ENCODE results near the gene ADAM8.
"Not testable (repeated sequence)": the region's sequence is repeated elsewhere in the genome, so short reads cannot be mapped to it uniquely, and the experiment has no call there.

Gene ADAM8

DNA sequence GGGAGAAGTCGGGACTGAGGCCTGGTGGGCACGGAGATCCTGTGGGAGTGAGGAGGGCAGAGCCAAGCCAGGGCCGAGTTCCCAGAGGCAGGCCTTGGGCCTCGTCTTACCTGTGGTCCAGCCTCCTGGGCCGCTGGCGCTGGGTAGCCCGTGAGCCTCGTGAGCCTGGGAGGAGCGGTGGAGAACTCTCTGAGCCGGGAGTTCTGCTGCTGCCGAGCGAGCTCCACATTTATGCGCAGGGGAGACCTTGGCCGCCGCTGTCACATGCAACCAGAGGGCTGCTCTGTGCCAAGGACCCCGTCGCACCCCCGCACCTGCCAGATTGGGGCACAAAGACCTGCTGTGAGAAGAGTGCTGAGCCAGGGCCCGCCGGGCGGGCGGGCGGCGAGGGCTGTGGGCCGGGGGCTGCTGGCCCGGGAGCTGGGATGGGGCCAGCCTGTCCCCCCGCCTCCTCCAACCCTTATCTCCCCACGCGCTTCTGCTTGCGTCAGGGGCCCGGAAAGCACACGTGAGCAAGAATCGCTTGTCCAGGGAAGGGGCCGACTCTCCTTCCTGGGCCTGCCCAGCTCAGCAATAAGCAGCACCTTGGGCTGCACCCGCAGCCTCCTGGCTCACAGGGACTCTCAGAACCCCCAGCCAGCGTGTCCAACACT lies 28.9 kb downstream of the ADAM8 start:
- no peak for DNase-seq

- no peak for DNase-seq
These were observed 30.4 kb downstream of the ADAM8 start for GRCh38 chr10:133246236-133246626.

- no peak for DNase-seq
These were observed 31.0 kb downstream of the ADAM8 start for GRCh38 chr10:133245439-133246235.

GRCh38 chr10:133243593-133243992 lies 33.1 kb downstream of the ADAM8 start:
- DNase-seq, result no peak

GRCh38 chr10:133242611-133243356 lies 33.9 kb downstream of the ADAM8 start:
- no peak for DNase-seq

DNA sequence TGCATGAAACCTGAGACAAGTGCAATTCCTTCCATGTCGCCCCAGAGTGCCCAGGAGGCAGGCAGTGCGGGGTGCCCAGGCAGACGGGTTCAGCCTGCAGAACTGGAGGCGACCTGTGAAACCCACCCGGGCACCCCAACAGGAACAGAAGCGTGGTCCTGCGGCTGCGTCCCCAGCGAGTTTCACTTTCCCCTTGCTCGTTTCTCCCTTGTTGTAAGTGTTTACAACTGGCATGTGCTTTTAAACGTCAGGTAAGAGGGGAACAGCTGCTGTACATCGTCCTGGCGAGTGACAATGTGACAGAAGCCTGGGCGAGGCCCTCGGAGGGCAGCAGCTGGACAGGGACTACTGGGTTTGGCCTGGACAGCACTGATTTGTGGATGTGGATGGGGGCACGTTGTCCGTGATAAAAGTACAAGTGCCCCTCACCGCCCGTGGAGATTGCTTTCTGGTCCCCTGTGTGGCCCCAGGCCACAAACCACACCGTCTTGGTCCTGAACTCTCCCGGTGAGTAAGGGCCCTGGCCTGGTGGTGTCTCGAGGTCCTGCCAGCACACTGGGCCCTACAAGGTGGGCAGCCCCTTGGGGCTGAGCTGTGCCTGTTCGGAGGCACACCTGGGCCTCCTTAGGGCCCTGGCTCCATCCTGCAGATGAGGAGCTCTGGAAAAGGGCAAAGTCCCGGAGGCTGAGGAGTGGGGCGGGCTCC lies 35.0 kb downstream of the ADAM8 start:
- DNase-seq, result no peak

DNA sequence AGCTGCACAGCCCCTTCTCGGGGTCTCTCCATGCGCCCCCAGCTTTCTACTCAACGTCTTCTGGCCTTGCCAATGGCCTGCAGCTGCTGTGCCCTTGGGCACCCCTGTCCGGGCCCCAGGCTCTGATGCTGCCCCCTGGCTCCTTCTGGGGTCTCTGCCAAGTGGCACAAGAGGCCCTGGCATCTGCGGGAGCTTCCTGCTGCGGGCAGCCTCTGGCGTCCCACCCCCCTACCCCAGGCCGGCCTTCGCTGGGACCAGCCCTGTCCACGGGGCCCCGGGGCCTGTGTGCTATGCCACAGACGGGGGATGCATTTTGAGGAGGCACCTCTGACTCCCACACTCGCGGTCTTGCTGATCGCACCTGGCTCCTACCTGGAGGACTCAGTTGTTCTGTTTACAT lies 36.7 kb downstream of the ADAM8 start:
- DNase-seq, result no peak

- no peak for DNase-seq
These were observed 38.2 kb downstream of the ADAM8 start for GRCh38 chr10:133238466-133238804.

DNA sequence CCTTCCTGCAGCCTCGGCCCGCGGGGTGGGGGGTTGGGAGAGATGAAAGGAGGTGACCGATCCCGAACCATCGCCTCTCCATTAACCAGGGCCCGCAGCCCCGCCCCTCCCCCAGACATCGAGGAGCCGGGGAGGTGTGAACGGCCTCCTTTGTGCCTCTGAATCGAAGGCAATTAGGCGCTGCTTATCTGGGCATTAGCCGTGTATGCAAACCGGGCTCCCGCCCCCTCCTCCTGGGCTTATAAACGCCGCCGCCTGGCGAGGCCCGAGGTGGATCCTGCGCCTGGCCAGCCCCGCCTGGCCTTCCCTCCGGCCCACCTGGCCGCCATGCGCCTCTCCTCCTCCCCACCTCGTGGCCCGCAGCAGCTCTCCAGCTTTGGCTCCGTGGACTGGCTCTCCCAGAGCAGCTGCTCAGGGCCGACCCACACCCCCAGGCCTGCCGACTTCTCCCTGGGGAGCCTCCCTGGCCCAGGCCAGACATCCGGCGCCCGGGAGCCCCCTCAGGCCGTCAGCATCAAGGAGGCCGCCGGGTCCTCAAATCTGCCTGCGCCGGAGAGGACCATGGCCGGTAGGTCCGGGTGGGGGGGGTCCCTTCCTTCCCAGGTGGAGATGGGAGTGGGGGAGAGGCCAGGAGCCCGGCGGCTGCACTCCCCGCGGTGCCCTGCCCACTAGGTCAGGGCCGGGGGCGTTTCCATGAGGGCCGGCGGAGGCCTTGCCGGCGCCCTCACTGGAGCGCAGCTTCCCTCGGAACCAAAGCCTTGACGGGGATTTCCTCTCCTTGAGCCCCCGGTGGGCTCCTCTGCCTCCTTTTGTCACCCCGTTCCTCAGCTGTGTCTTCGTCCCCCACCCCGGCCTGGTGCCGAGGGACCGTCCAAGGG lies 38.8 kb downstream of the ADAM8 start, which contains the start of gene VENTX:
Gene VENTX, plus strand, starts transcription at position 268 of the 878 bp plus-strand sequence. Its CDS starts 60 bp downstream, at position 328.
- no peak for DNase-seq

DNA sequence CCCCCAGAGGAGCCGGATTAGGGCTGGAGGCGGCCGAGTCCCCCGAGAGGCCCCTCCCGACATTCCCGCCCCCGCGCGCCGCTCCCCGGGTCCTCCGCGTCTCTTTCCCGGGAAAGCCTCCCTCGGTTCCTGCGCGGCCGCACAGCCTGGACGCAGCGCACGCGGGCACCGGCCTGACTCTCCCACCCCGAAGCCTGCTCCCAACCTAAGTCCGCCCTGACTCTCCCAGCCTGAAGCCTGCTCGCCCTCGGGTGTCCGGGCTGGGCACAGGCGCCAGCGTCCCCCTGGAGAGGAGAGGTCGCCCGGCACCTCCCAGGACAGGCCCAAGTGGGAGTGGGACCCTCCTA lies 39.5 kb downstream of the ADAM8 start:
- DNase-seq, result no peak

GRCh38 chr10:133236401-133237240 lies 40.0 kb downstream of the ADAM8 start:
- no peak for DNase-seq

- DNase-seq, result no peak
These were observed 40.7 kb downstream of the ADAM8 start for GRCh38 chr10:133235932-133236331.

DNA sequence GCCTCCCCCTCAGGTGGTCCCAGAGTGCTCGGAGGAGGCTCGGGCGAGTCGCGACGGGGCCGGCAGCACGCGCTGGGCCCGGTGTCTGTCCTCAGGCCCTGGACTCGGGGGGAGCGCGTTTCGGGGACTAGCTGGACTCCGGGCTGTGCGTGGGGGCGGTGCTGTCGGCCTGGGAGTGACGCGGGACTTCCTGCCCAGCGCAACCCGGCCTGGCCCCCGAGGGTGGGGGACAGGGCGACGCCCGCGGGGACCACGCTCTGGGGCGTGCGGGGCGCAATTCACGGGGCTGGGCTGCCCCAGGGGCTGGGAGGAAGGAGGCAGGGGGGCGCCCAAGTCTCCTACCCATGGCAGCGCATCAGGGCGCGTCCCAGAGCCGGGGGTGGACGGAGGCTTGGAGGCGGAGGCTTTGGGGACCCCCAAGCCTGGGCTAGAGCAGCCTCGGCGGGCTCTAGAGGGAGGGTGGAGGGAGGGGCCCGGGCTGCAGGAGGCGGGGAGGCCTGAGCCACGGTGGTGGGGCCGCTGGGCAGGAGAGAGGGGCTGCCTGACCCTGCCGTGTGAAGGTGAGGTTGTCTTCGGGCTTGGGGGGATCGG lies 41.3 kb downstream of the ADAM8 start:
- no peak for DNase-seq

GRCh38 chr10:133234796-133235195 lies 41.9 kb downstream of the ADAM8 start:
- DNase-seq, result not testable (repeated sequence)

DNA sequence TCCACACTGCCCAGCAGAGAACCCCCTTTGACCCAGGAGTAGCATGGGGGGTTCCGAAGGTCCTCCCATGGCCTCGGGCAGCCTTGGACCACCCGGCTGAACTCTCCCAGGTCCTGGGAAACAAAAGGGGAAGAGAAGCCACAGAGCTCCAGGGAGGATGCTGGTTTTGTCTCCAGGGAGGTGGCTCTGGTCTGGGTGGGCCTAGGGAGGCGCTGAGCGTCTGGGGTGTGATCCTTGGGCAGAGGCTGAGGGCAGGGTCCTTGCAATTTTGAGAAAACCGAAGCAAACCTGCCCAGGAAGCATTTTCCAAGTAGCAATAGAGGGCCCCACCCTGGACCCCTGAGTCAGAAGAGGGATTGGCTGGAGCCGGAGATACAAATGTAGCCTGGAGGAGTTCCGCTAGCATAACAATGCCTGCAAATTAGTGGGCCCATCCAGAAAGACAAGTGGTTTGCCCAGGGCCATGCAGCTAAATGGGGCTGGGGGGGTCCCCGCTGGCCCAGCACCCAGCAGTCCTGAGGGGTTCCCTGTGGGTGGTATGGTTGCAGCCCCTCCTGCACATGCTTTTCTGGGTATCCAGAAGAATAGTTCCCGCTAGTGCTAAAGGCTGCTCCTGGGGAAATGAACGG lies 44.6 kb downstream of the ADAM8 start:
- DNase-seq, result no peak

- no peak for DNase-seq
These were observed 45.3 kb downstream of the ADAM8 start for GRCh38 chr10:133231244-133231945.

GRCh38 chr10:133230387-133231195 lies 46.1 kb downstream of the ADAM8 start:
- DNase-seq, result no peak

DNA sequence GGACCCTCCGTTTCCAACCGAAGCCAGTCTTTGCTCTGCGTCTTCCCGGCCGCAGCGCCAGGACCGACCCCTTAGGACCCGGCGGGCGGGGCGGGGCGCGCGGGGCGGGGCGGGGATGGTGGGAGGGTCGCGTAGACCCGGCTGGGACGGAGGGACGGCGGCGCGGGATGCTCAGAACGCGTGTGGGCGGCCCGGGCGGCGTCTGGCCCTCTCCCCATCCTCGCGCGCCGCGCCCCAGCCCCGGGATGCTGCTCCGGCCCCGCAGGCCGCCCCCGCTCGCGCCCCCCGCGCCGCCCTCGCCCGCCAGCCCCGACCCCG lies 46.7 kb downstream of the ADAM8 start, which contains the start of gene UTF1:
Gene UTF1, plus strand, starts transcription at position 174 of the 318 bp plus-strand sequence. Its CDS starts 72 bp downstream, at position 246.
- no peak for DNase-seq

Measured in NCI-H2029 (cell line).